Choroid plexus epithelial cell (primary cell): ENCODE results near the gene LITAF.
A peak's percentile ranks its signal among the peaks of the same experiment; 100 is the strongest.

Experiments used
- DNase-seq: peaks from one replicate; pipeline ENCODE4 v3.0.0-alpha.2; 2010; ENCODE audit warnings: low read depth
- H3K4me3 ChIP-seq: 2 replicates; pipeline ENCODE4 v1.5.1; 2011; ENCODE audit warnings: low read depth, mild to moderate bottlenecking, control low read depth, low read length, moderate library complexity
- TF ChIP-seq, protein P1 (sequence below): conservative IDR thresholded peaks from 2 replicates; pipeline ENCODE4 v1.5.1; 2011; ENCODE audit warnings: low read depth, mild to moderate bottlenecking, control low read depth, inconsistent platforms, low read length, moderate library complexity

Gene LITAF

DNA sequence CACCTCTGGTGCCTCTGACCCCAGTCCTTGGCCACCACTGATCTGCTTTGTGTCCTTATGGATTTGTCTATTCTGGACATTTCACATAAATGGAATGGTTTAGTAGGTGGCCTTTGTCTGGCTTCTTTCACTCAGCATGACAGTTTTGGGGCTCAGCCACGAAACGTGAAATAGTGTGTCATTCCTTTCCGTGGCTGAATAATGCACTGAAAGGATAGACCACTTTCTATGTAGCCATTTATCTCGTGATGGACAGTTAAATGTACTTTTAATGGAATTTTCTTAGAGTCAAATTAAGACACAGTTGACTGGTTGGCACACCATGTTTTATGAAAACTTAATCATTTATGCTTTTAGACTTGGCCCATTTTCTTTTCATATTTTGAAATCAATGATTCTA is 57.4 kb downstream of the LITAF start:
- no peak overlapping the region for H3K4me3 ChIP-seq
- no peak for DNase-seq
- TF ChIP-seq, protein P1, sequence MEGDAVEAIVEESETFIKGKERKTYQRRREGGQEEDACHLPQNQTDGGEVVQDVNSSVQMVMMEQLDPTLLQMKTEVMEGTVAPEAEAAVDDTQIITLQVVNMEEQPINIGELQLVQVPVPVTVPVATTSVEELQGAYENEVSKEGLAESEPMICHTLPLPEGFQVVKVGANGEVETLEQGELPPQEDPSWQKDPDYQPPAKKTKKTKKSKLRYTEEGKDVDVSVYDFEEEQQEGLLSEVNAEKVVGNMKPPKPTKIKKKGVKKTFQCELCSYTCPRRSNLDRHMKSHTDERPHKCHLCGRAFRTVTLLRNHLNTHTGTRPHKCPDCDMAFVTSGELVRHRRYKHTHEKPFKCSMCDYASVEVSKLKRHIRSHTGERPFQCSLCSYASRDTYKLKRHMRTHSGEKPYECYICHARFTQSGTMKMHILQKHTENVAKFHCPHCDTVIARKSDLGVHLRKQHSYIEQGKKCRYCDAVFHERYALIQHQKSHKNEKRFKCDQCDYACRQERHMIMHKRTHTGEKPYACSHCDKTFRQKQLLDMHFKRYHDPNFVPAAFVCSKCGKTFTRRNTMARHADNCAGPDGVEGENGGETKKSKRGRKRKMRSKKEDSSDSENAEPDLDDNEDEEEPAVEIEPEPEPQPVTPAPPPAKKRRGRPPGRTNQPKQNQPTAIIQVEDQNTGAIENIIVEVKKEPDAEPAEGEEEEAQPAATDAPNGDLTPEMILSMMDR, result no peak

- TF ChIP-seq, protein P1, result no peak
- DNase-seq, result no peak
- H3K4me3 ChIP-seq, result no peak overlapping the region
Measured at GRCh38 chr16:11528053-11528452, 58.7 kb downstream of the LITAF start.

GRCh38 chr16:11526655-11527350 is 59.9 kb downstream of the LITAF start:
- TF ChIP-seq, protein P1, result no peak

GRCh38 chr16:11524098-11524760 is 62.5 kb downstream of the LITAF start:
- no peak overlapping the region for H3K4me3 ChIP-seq
- DNase-seq, result peak; percentile 32
- TF ChIP-seq, protein P1, result peak; percentile 36

More at GRCh38 chr16:11526655-11527350, 59.9 kb downstream of the LITAF start:
- H3K4me3 ChIP-seq, result no peak overlapping the region
- DNase-seq, result no peak

DNA sequence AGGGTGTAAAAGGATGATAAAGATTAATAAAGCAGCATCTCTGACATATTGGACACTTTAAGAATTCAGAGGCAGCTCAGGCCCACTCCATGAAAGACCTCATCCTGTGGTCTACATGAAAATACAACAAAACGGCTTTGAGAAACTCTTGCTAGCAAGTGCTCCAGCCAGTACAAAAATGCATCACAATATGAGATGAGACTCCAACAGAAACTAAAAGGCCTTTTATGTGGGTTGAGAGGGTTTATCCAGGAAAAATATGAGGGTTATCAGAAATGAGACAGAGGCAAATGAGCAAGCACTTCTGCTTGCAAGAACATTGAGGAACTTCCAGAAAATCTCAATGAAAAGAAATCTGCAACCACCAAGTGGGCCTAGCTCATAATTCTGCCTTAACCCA is 65.7 kb downstream of the LITAF start:
- no peak for DNase-seq
- H3K4me3 ChIP-seq, result no peak overlapping the region
- TF ChIP-seq, protein P1, result no peak

DNA sequence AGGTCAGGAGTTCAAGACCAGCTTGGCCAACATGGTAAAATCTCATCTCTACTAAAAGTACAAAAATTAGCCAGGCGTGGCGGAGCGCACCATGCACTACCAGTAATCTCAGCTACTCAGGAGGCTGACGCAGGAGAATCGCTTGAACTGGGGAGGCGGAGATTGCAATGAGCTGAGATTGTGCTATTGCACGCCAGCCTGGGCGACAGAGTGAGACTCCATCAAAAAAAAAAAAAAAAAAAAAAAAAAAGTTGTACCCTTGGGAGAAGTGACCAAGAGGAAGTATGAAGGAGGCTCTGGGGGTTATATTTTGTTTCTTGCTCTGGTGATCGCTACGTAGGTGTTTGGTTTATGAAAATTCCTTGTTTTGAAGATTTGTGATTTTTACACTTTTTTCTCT is 66.3 kb downstream of the LITAF start:
- H3K4me3 ChIP-seq, result no peak overlapping the region
- no peak for DNase-seq
- TF ChIP-seq, protein P1, result no peak

DNA sequence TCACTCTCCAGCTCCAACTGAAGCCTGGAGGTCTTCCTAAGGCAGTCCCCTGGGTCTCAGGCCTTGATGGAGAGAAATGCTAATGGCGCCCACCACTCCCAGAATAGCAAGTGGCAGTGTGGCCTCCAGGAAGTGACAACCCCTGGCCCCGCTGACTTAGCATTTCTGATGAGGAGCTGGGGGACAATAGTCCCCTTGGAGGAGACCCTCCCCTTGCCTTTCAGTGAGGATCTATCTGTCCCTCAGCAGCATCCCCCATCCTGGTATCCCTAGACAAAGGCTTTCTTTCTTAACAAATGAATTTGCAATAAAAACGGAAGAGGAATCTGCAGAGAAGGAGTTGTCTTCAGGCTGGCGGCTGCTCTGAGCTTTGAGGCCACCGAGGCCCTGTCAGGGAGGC is 68.8 kb downstream of the LITAF start:
- TF ChIP-seq, protein P1, result no peak
- no peak overlapping the region for H3K4me3 ChIP-seq
- no peak for DNase-seq
